Thyroid gland (tissue), 4 donors: Measurements from ENCODE around the gene NDUFA13.

Experiments
- CTCF ChIP-seq, 6 experiments: fragments of 200-600 bp in 3 of 6; fragments of 450-650 bp in 3 of 6; sonication (generic) in 3 of 6; IDR thresholded peaks; one replicate each; pipeline ENCODE4 v1.5.1; 2016 to 2019; ENCODE audit warnings: antibody characterized with exemption in 6 of 6, mild to moderate bottlenecking in 2 of 6, inconsistent platforms in 1 of 6, moderate library complexity in 1 of 6
- POLR2A ChIP-seq, 2 donors: fragments of 450-650 bp; IDR thresholded peaks; one replicate each; pipeline ENCODE4 v1.6.1; 2017; ENCODE audit warnings: antibody characterized with exemption in 2 of 2, mild to moderate bottlenecking in 2 of 2, moderate library complexity in 1 of 2

GRCh38 chr19:19539698-19540063 lies 23.7 kb downstream of the NDUFA13 start:
- no peak for TF ChIP-seq CTCF (IDR thresholded peaks at IDR 0.05)
- TF ChIP-seq POLR2A (IDR thresholded peaks at IDR 0.05) = no peak
